Measurements from ENCODE around the gene ETS1. TPM values are rescaled to one million over a fixed set of nuclear protein-coding genes. Genes with fewer than 3 reads are reported as not detected.

The ETS1 gene
- total RNA-seq, 1 experiment from 2014 or later = 66.4 TPM

DNA sequence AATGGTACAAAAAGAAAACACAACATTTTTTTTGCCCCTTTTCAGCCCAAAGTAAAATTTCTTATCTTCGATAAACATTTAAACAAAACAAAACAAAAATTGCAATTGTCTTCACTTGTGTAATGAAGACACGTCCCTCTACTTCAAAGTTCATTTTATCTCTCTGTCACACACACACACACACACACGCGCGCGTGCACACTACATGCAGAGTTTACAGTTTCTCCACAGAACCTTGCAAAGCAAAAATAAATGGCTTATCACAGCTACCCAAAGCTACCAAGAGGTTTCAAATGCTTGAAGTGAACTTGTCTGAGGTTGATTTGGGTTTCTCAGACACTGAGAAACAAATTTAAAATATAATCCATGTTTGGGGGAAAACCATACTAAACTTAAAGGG lies 72.3 kb downstream of the ETS1 start:
- ChIA-PET CTCF (no interaction called here), POLR2A (no interaction called here)
- TSS peak; percentile 1 for BruUV-seq (replicated peaks)
- in situ Hi-C loops (cut with HindIII; ENCODE audit: low pct_unique_long_range_greater_than_20kb, low sequenced_read_pairs) (no loop called here), intact Hi-C loops (cut with micrococcal nuclease; ENCODE audit: unreplicated experiment) (no loop called here)
- Histone ChIP-seq H3K9me3 (ENCODE audit: control insufficient read depth, insufficient read depth, low read depth, low read length) (no peaks in the 10 kb centered on the region), H3K36me3 (ENCODE audit: control insufficient read depth, insufficient read depth, low read length) (no peaks in the 10 kb centered on the region), H3K27me3 (ENCODE audit: control insufficient read depth, insufficient read depth, low read length) (no peaks in the 10 kb centered on the region), H3K27ac (ENCODE audit: low read length) (peak overlapping the region; percentile 12; the same call in 1 of the 2 replicates), H3K4me3 (ENCODE audit: low read depth in 2 of 2, low read length in 2 of 2) (no peak overlapping the region), H3K4me1 (ENCODE audit: control insufficient read depth, insufficient read depth, low read length) (peaks cover 93% of the 10 kb centered on the region)
- ATAC-seq (no peak), DNase-seq (ENCODE audit: low read depth, low spot score) (no peak)
- TF ChIP-seq POLR2AphosphoS5 (IDR thresholded peaks at IDR 0.05; ENCODE audit: low read depth, low read length) (no peak), TCF7L2 (IDR thresholded peaks at IDR 0.05; ENCODE audit: low read depth, low read length) (no peak), SIN3A (IDR thresholded peaks at IDR 0.05; ENCODE audit: borderline replicate concordance, insufficient read depth, low read depth, low read length) (no peak)
- TF ChIP-seq, protein P1, sequence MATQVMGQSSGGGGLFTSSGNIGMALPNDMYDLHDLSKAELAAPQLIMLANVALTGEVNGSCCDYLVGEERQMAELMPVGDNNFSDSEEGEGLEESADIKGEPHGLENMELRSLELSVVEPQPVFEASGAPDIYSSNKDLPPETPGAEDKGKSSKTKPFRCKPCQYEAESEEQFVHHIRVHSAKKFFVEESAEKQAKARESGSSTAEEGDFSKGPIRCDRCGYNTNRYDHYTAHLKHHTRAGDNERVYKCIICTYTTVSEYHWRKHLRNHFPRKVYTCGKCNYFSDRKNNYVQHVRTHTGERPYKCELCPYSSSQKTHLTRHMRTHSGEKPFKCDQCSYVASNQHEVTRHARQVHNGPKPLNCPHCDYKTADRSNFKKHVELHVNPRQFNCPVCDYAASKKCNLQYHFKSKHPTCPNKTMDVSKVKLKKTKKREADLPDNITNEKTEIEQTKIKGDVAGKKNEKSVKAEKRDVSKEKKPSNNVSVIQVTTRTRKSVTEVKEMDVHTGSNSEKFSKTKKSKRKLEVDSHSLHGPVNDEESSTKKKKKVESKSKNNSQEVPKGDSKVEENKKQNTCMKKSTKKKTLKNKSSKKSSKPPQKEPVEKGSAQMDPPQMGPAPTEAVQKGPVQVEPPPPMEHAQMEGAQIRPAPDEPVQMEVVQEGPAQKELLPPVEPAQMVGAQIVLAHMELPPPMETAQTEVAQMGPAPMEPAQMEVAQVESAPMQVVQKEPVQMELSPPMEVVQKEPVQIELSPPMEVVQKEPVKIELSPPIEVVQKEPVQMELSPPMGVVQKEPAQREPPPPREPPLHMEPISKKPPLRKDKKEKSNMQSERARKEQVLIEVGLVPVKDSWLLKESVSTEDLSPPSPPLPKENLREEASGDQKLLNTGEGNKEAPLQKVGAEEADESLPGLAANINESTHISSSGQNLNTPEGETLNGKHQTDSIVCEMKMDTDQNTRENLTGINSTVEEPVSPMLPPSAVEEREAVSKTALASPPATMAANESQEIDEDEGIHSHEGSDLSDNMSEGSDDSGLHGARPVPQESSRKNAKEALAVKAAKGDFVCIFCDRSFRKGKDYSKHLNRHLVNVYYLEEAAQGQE (IDR thresholded peaks at IDR 0.05; ENCODE audit: insufficient read depth in 1 of 2, low read depth in 2 of 2, low read length in 1 of 2) = no peak
- TF ChIP-seq, protein P2, sequence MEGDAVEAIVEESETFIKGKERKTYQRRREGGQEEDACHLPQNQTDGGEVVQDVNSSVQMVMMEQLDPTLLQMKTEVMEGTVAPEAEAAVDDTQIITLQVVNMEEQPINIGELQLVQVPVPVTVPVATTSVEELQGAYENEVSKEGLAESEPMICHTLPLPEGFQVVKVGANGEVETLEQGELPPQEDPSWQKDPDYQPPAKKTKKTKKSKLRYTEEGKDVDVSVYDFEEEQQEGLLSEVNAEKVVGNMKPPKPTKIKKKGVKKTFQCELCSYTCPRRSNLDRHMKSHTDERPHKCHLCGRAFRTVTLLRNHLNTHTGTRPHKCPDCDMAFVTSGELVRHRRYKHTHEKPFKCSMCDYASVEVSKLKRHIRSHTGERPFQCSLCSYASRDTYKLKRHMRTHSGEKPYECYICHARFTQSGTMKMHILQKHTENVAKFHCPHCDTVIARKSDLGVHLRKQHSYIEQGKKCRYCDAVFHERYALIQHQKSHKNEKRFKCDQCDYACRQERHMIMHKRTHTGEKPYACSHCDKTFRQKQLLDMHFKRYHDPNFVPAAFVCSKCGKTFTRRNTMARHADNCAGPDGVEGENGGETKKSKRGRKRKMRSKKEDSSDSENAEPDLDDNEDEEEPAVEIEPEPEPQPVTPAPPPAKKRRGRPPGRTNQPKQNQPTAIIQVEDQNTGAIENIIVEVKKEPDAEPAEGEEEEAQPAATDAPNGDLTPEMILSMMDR (IDR thresholded peaks at IDR 0.05) = no peak

DNA sequence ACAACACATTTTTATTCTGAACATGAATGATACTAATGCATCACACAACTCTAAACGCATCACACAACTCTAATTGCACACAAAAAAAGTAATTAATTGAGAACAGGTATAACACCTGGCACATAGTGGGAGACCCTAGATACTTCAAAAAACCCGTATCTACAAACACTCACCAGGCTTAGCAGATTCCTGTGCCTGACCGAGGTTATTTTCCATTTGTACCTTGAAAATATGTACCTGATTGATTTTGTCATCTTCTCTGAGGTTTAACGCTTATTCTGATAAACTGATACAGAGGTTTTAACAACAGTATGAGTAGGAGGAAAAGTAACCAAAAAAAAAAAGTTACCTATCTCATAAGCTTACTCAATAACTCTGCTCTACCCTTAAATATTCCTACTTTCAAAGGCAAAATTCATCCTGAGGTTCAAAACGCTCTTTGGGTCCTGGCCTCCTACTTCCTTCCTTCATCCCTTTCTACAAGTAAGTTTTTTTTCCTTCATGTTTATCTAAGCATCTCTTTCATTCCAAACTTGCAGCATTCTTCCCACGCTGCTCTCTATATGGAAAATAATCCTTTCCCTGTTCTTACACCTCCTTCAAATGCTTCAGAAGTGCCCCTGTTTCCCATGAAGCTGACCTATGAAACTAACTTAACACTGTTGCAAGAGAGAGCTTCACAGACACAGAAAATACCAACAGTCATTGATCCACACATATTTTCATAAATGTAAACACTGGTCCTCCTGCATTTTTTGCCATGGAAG lies 73.3 kb downstream of the ETS1 start:
- H3K27ac ChIP-seq (ENCODE audit: low read length) = peak overlapping the region; percentile 41; the same call in 1 of the 2 replicates
- no peaks in the 10 kb centered on the region for H3K27me3 ChIP-seq (ENCODE audit: control insufficient read depth, insufficient read depth, low read length)
- ChIA-PET POLR2A (no interaction called here), CTCF (no interaction called here)
- H3K4me1 ChIP-seq (ENCODE audit: control insufficient read depth, insufficient read depth, low read length) = peaks cover 93% of the 10 kb centered on the region
- no peak overlapping the region for H3K4me3 ChIP-seq (ENCODE audit: low read depth in 2 of 2, low read length in 2 of 2)
- in situ Hi-C loops (cut with HindIII; ENCODE audit: low pct_unique_long_range_greater_than_20kb, low sequenced_read_pairs) (no loop called here), intact Hi-C loops (cut with micrococcal nuclease; ENCODE audit: unreplicated experiment) (no loop called here)
- no peak for DNase-seq (ENCODE audit: low read depth, low spot score)
- BruUV-seq (replicated peaks) = no TSS peak
- H3K9me3 ChIP-seq (ENCODE audit: control insufficient read depth, insufficient read depth, low read depth, low read length) = no peaks in the 10 kb centered on the region
- H3K36me3 ChIP-seq (ENCODE audit: control insufficient read depth, insufficient read depth, low read length) = no peaks in the 10 kb centered on the region
- TF ChIP-seq TCF7L2 (IDR thresholded peaks at IDR 0.05; ENCODE audit: low read depth, low read length) = no peak
- no peak for TF ChIP-seq SIN3A (IDR thresholded peaks at IDR 0.05; ENCODE audit: borderline replicate concordance, insufficient read depth, low read depth, low read length)
- TF ChIP-seq POLR2AphosphoS5 (IDR thresholded peaks at IDR 0.05; ENCODE audit: low read depth, low read length) = no peak
- TF ChIP-seq, protein P2 (IDR thresholded peaks at IDR 0.05) = no peak
- TF ChIP-seq, protein P1 (IDR thresholded peaks at IDR 0.05; ENCODE audit: insufficient read depth in 1 of 2, low read depth in 2 of 2, low read length in 1 of 2) = no peak
- ATAC-seq = no peak
